GM23338 (cell line): ENCODE data around the gene MYO15B.

Source experiments
- CTCF ChIP-seq, 2 experiments: fragments of 200-600 bp in 1 of 2; sonication (generic) in 1 of 2; conservative IDR thresholded peaks; 2 replicates each; pipeline versions ENCODE4 v1.5.1 to v1.6.1; 2016 to 2017; ENCODE audit warnings: antibody characterized with exemption in 2 of 2, low read depth in 2 of 2, mild to moderate bottlenecking in 2 of 2, moderate library complexity in 1 of 2
- EZH2 ChIP-seq: fragments of 200-600 bp; sonication (generic); IDR thresholded peaks from one replicate; pipeline ENCODE4 v1.8.0; 2017; ENCODE audit warnings: antibody characterized with exemption, mild to moderate bottlenecking, low read depth; ENCODE audit not compliant: unreplicated experiment
- EZH2phosphoT487 ChIP-seq: fragments of 200-600 bp; sonication (generic); IDR thresholded peaks from one replicate; pipeline ENCODE4 v1.8.1; 2018; ENCODE audit warnings: antibody characterized with exemption; ENCODE audit not compliant: unreplicated experiment
- POLR2AphosphoS5 ChIP-seq: IDR thresholded peaks from 2 replicates; pipeline ENCODE4 v1.6.1; 2016; ENCODE audit warnings: antibody characterized with exemption, low read depth
- REST ChIP-seq: IDR thresholded peaks from one replicate; pipeline ENCODE4 v1.6.1; 2018; ENCODE audit warnings: antibody characterized with exemption; ENCODE audit not compliant: unreplicated experiment
- STAT1 ChIP-seq: IDR thresholded peaks from one replicate; pipeline ENCODE4 v1.6.1; 2016; ENCODE audit warnings: antibody characterized with exemption; ENCODE audit not compliant: unreplicated experiment

GRCh38 chr17:75565618-75566017 lies 22.0 kb upstream of the MYO15B start:
- TF ChIP-seq CTCF (conservative IDR thresholded peaks at IDR 0.05; ENCODE audit: low read depth in 2 of 2), result no peak
- no peak for TF ChIP-seq EZH2
- TF ChIP-seq POLR2AphosphoS5, result no peak
- no peak for TF ChIP-seq STAT1
- no peak for TF ChIP-seq EZH2phosphoT487
- no peak for TF ChIP-seq REST
